BJ (cell line): ENCODE results near the gene TXNRD2. TPM values are rescaled to one million over a fixed set of nuclear protein-coding genes. Genes with fewer than 3 reads are reported as not detected.

Experiments used
- CTCF ChIA-PET: fragments of 350-600 bp; formaldehyde crosslinking; extraction: SDS; loops from one replicate; lab custom pipeline; 2021; ENCODE audit warnings: antibody characterized with exemption, inconsistent platforms; lab: Yijun Ruan, JAX
- POLR2A ChIA-PET: fragments of 300-600 bp; sonication (Branson Sonifier 250); formaldehyde crosslinking; extraction: SDS; loops from one replicate; lab custom pipeline; 2021; ENCODE audit warnings: antibody characterized with exemption; lab: Charles Lee
- DNase-seq: peaks from one replicate; pipeline ENCODE4 v3.0.0-alpha.2; 2011; ENCODE audit warnings: low read depth
- H3K27me3 ChIP-seq: 2 replicates; pipeline ENCODE4 v1.6.0; 2011; ENCODE audit warnings: low read length; ENCODE audit not compliant: control insufficient read depth, insufficient read depth
- H3K36me3 ChIP-seq: 2 replicates; pipeline ENCODE4 v1.5.1; 2011; ENCODE audit warnings: low read length; ENCODE audit not compliant: control insufficient read depth, insufficient read depth
- H3K4me3 ChIP-seq: 2 replicates; pipeline ENCODE4 v1.5.1; 2011; ENCODE audit warnings: low read depth, mild to moderate bottlenecking, control low read depth, low read length
- polyA plus RNA-seq: library from polyadenylated mRNA; depleted of rRNA; stranded (reverse); fragments of >200 nt; gene quantifications from 2 replicates; pipeline ENCODE4 v1.2.3, GENCODE V29; 2011
- TF ChIP-seq, protein P1 (sequence below): IDR thresholded peaks from 2 replicates; pipeline ENCODE4 v1.5.1; 2011; ENCODE audit warnings: low read depth, mild to moderate bottlenecking, control low read depth, inconsistent platforms, low read length, moderate library complexity; ENCODE audit not compliant: insufficient read depth

TXNRD2 gene
- polyA plus RNA-seq, 1 experiment, result 28.5 TPM

DNA sequence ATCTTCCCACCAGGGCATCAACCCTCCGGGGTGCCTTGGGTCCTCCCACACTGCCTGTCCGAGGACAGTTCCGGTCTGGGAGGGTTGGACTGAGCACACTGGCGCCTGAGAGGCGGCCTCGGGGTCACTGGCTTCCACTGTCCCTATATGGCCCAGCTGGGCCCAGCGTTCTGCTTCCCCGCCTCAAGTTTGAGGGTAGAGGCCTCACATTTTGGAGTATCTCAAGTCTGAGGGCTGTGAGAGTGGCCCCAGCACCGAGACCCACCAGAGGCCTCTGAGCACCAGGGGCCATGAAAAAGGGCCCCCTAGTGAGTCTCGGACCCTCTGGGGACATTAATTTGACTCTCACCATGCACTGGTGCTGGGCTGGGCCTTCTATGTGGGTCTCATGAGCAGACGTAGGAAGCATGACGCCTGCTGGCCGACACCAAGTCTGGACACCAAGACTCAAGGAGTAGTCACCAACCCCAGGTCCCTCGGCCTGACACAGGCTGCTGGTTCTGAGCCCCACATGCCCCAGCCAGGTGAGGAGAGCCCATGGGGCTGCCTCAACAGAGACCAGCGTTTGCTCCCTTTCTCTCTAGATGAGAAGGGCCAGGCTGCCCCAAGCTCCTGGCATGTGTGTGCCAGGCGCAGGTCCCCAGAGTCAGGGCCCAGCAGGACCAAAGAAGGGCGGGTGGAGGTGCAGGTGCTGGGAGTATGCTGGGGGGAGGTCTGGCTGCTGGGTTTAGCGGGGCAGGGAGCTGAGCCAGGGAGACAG lies 47.5 kb upstream of the TXNRD2 start:
- H3K27me3 ChIP-seq, result no peaks in the 10 kb centered on the region
- TF ChIP-seq, protein P1, sequence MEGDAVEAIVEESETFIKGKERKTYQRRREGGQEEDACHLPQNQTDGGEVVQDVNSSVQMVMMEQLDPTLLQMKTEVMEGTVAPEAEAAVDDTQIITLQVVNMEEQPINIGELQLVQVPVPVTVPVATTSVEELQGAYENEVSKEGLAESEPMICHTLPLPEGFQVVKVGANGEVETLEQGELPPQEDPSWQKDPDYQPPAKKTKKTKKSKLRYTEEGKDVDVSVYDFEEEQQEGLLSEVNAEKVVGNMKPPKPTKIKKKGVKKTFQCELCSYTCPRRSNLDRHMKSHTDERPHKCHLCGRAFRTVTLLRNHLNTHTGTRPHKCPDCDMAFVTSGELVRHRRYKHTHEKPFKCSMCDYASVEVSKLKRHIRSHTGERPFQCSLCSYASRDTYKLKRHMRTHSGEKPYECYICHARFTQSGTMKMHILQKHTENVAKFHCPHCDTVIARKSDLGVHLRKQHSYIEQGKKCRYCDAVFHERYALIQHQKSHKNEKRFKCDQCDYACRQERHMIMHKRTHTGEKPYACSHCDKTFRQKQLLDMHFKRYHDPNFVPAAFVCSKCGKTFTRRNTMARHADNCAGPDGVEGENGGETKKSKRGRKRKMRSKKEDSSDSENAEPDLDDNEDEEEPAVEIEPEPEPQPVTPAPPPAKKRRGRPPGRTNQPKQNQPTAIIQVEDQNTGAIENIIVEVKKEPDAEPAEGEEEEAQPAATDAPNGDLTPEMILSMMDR, result no peak
- H3K4me3 ChIP-seq, result no peak overlapping the region
- ChIA-PET CTCF (interaction anchor here (0.9 to 4.8 kb wide), 2 partner anchors 25 to 26 kb away, joined by 3 to 27 read pairs; no protein-coding TSS in a partner anchor), POLR2A (no interaction called here)
- no peaks in the 10 kb centered on the region; the same call in 1 of the 2 replicates for H3K36me3 ChIP-seq
- DNase-seq, result no peak

DNA sequence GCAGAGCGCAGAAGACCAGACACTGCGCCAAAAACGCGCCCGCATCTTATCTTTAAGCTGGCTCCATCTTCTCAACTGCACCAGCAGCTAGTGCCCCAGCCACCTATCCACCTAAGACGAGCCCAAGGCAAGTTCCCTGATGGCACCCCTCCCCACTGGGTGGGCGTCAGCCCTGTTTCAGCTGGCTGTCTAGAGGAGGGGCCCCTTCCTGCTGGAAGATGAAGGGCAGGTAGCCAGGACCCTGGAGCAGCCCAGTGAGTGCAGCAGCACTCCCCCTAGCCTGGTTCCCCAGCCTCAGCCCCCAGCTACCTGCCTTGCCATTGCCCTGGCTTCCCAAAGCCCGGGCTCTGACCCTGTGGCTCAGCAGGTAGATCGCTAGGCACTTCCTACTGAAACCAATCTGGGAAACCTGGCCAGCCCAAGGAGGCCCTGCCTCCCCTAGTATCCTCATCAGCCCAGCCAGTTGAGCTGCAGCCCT lies 46.8 kb upstream of the TXNRD2 start:
- Histone ChIP-seq H3K36me3 (no peaks in the 10 kb centered on the region; the same call in 1 of the 2 replicates), H3K4me3 (no peak overlapping the region), H3K27me3 (no peaks in the 10 kb centered on the region)
- ChIA-PET CTCF (interaction anchor here (0.9 to 4.8 kb wide), 3 partner anchors 10 to 26 kb away, joined by 3 to 27 read pairs (median 4); no protein-coding TSS in a partner anchor), POLR2A (no interaction called here)
- DNase-seq, result no peak
- TF ChIP-seq, protein P1, result no peak

DNA sequence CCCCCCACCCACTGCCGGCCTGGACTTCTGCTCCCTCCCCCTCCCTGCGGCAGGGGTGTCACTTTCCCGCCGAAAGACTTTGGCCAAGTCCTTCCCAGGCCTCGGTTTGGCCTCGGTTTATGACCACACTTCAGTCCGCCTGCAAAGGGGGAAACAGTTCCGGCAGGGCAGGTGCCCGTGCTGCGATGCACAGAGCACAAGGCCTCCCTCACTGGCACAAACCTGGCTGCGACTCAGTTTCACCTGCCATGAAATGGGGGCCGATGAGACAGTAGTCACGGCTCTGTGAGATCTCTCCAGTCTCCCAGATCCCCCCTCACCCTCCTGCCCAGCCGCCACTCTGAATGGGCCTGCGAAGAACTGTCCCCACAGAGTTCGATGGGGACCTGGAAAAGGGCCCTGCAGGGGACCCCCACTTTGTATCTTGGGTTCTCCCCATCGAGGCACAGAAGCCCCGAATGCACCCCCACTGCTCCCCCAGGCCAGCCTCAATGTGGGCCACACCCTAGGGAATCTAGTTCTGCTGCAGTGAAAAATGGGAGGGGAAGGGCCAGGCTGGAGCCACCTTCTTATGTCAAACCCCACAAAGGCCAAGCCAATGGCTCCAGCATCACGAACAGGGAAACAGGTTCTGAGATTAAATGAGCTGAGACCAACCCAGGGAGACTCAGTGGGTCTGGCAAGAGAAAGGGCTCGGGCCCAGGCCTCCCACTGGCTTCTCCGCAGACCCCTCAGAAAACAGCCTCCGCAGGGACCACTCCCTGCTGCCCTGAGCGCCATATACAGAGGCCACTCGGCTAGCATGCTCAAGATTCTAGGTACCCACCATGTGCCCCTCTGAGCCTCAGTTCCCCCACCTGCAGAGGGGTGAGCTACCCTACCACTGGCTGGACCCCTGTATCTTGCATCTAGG lies 46.0 kb upstream of the TXNRD2 start:
- CTCF ChIA-PET, result interaction anchor here (0.9 to 4.8 kb wide), 3 partner anchors 9 to 26 kb away, joined by 3 to 27 read pairs (median 4); no protein-coding TSS in a partner anchor
- Histone ChIP-seq H3K36me3 (no peaks in the 10 kb centered on the region; the same call in 1 of the 2 replicates), H3K4me3 (no peak overlapping the region), H3K27me3 (no peaks in the 10 kb centered on the region)
- TF ChIP-seq, protein P1, result no peak
- no peak for DNase-seq
- POLR2A ChIA-PET, result no interaction called here

DNA sequence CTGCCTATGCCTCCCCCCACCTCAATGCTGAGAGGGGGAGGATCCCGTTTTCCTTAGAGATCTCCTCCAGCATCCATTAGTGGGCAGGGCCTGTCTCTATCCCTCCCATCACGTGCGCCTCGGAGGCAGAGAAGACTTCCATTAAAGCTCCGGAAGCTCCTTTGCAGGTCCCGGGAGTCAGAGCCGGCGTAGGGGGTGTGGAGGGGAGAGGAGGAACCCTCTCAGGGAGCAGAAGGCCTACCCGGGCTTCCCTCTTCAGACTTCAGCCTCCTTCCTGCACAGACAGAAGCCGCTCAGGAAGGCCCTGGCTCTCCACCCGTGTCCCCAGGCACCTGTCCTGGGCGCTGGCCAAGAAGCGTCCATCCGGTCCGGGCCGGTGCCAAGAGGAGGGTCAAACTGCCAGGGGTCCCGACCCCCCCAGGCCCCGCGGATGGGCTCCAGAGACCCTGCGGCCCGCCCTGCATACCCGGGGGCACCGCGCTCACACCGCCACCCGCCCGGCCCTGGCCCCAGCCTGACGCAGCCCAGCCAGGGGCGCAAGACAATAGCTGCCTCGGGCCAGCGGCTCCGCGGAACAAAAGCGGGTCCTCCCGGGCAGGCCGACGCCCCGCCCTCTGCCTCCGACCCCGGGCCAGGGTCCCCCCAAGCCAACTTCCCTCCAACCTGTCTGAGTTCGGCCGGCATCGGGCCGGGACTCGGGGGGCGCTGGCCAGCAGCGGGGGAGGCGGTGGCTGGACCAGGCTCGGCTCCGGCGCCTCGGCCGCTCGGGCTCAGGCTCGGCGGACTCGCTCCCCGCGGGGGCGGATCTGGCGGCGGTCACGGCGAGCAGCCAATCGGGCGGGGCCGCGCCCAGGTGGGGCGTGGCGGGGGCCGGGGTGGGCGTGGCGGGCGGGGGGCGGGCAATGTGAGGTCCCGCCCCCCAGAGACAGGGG lies 45.1 kb upstream of the TXNRD2 start:
- peak overlapping the region; percentile 73 for H3K4me3 ChIP-seq
- no peak for DNase-seq

More for the DNA sequence above, 45.1 kb upstream of the TXNRD2 start:
- TF ChIP-seq, protein P1, result no peak
- Histone ChIP-seq H3K27me3 (no peaks in the 10 kb centered on the region), H3K36me3 (no peaks in the 10 kb centered on the region; the same call in 1 of the 2 replicates)
- CTCF ChIA-PET, result interaction anchor here (1.1 to 1.4 kb wide), 2 partner anchors 20 to 27 kb away, joined by 3 to 4 read pairs; no protein-coding TSS in a partner anchor
- POLR2A ChIA-PET, result interaction anchor here (0.5 kb wide), 1 partner anchor 53 kb away, joined by 8 read pairs; no protein-coding TSS in a partner anchor
